Stimulated activated CD4-positive, alpha-beta T cell treated with anti-CD3 and anti-CD28 coated beads, TNF-alpha, amount 100 ng/mL, for 48 hours (primary cell): ENCODE measurements around the gene TMEM132A.

ENCODE experiments used
- DNase-seq, 3 donors: peaks; one replicate each; pipeline ENCODE4 v3.0.0-alpha.2; 2020; ENCODE audit warnings: low read depth in 3 of 3

The TMEM132A gene, protein sequence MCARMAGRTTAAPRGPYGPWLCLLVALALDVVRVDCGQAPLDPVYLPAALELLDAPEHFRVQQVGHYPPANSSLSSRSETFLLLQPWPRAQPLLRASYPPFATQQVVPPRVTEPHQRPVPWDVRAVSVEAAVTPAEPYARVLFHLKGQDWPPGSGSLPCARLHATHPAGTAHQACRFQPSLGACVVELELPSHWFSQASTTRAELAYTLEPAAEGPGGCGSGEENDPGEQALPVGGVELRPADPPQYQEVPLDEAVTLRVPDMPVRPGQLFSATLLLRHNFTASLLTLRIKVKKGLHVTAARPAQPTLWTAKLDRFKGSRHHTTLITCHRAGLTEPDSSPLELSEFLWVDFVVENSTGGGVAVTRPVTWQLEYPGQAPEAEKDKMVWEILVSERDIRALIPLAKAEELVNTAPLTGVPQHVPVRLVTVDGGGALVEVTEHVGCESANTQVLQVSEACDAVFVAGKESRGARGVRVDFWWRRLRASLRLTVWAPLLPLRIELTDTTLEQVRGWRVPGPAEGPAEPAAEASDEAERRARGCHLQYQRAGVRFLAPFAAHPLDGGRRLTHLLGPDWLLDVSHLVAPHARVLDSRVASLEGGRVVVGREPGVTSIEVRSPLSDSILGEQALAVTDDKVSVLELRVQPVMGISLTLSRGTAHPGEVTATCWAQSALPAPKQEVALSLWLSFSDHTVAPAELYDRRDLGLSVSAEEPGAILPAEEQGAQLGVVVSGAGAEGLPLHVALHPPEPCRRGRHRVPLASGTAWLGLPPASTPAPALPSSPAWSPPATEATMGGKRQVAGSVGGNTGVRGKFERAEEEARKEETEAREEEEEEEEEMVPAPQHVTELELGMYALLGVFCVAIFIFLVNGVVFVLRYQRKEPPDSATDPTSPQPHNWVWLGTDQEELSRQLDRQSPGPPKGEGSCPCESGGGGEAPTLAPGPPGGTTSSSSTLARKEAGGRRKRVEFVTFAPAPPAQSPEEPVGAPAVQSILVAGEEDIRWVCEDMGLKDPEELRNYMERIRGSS

DNA sequence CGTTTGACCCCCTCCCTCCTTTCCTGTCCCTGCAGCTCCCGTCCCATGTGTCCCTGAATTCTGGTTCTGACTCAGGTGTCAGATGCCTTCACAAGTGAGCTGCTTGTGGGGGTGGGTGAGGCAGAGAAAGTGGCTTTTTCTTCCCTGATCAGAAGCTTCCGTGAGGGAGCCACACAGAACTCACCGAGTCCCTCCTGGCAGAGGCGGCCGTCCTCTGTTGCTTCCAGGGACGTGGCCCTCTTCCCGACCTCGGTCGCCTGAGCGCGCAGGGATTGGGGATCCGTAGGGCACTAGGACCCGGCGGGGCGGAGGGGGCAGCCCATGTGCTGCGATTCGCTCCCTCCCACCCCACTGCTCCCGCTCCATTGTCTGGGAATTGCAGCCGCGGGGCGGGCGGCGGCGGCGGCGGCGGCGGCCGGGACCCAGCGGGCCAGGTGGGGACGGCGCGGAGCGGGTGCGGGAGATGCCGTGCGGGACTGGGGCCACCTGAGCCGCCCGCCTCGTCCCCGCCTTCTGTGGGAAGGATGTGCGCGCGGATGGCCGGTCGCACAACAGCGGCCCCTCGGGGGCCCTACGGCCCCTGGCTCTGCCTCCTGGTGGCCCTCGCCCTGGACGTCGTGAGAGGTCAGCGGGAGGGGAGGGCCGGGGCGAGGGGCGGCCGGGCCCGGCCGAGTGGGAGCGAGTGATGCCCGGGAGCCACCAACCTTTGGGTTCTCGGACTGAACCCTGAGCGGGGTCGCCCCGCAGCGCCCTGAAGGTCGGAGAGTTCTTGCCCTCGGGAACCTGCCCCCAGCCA is at the start of gene TMEM132A:
TSS of gene TMEM132A (plus strand) at position 351 of the 796 bp plus-strand sequence. CDS start at position 525, 174 bp downstream.
- no peak for DNase-seq

DNA sequence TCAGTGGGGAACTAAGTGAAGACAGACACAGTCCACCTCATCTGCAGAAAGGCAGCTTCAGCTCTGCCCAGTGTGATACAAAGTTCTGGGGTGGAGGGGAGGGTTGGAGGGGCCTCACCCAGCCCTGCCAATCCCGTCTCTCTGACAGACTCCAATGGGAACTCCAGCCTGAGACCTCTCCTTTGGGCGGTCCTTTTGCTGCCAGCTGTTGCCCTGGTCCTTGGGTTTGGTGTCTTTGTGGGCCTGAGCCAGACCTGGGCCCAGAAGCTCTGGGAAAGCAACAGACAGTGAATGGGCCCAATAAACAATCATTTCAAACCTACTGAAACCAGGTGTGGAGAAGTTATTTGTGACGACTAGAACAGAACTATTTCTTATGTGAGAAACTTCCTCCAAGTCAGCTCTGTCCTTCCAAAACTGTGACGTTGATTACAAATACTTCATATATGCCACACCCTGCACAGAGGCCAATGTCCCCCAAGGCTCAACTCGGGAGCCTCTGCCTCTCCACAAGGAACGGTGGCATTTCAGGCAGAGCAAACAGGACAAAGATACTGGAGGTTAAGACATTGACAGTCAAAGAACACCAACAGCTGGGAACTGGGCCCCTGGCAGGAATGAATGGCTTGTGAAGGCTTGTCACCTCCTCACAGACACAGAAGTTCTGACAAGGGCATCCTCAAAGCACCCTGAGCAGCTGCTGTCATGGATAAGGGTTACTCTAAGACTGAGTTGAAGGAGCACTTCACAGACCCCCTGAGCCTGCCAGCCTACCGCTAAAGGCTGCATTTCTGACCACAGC is 48.7 kb upstream of the TMEM132A start:
- no peak for DNase-seq

DNA sequence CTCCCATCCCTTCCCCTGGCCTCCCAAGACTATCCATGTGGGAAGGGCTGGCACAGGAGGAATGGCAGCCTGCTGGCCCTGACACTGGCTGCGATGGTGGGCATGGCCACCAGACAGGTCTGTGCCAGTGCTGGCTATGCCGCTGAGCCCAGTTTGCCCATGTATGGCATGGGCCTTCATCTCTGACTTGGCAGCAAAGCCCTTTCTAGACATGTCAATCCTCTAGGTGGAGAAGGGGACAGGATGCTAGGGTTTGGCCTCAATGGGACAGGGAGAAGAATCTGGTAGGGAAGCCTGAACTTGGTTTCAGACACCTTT is 48.1 kb upstream of the TMEM132A start:
- no peak for DNase-seq

DNA sequence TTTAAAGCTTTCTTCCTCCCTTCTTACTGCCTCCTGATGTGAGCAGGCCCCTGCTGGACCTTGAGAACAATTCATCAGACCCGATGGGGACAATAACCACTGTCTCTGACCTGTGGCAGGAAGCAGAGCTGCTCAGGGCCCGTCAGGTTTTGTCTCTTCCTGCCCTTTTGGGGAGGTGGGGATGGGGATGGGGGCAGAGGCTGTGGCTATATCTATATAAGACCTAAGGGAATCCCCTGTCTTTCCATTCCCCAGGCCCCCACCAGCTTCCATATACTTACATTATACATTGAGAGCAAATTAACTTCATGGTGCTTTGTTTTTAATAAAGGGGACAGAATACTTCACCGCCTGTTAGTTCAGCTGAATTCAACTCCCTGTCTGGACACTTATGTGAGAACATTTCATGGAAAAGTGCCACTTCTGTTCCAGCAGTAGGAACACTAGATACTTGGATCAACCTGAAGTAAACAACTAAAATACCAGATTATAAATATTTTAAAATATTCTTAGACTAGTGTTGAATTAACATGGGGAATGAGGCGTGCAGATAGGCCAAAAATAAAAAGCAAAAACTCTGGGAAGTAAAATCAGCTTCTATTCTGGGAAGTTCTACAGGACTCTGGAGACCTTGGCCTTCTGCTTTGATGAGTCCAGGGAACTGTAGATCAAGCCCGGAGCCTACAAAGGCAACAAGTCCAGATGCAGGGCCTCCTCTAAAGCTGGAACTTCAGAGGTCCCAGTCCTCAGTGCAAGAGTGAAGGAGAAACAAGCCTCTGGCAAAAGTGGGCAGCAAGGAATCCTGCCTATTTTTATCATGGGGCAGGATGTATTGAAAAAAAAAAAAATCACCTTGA is 45.8 kb upstream of the TMEM132A start:
- no peak for DNase-seq

DNA sequence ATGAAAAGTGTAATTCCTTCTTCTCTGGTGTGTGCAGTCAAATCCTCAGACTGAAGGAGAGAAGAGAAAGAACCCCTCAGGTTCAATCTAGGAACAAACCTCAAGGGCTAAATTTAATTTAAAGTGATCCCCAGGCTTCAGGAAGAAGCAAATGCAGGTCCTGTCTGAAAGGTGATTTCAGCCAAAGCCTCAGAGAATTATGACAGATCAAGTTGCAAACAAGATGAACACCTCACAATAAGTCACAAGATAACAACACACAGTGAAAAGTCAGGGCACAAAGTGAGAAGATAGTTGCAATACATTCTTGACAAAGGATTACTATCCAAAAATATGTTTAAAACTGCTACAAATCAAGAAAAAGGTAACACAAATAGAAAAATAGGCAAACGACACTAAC is 45.2 kb upstream of the TMEM132A start:
- DNase-seq = no peak

DNA sequence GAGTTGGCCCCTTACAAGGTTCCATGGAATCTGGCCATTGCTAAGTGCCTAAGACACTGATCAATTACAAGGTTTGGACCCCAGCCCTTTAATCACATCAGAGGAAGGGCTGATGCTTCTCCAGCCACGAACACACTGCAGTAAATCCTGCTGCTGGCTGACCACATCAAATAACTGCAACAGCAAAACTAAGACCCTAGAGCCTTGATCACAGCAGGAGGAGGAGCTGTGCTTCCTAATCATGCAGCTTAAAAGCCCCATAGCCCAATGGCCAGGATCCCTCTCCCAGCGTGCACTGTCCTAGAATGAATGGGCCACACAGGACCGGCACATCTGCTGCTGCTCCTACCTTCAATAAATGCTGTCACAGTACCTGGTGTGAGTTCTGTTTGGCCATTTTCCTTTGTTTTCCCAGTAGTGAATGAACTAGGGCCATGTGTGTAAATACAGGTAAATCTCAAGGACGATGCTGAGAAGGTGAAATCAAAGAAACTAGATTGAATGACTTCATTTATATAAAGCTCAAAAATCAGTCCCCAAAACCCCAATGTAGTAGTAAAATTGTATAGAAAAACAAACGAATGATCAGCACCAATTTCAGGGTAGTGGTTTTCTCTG is 44.2 kb upstream of the TMEM132A start:
- no peak for DNase-seq

DNA sequence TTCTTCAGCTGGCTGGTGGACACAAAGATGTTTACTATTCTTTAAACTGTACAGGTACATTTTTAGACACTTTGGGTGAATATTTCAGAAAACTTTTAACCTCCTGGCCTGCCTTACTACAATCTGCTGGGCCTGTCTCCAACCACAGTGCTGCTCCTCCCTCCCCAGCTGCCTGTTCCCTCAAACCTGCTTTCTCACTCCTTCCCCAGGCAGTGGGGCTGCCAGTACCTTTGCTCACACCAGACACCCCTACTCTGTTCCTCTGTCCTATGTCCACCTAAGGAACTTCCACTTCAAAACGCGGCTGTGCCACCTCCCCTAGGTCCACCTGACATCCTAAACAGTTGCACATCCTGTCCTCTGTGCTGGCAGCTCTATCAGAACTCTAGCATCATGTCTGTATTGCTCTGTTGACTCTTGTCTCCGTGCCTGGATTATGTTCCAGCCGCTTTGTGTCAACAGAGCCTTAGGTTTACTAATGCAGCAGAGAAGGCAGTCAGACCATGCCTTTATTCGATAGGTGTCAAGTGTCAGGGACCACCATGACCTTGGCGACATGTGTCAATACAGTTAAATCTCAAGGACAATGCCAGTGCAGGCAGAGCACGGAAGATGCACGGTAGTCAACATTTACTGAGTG is 43.5 kb upstream of the TMEM132A start:
- DNase-seq = no peak

DNA sequence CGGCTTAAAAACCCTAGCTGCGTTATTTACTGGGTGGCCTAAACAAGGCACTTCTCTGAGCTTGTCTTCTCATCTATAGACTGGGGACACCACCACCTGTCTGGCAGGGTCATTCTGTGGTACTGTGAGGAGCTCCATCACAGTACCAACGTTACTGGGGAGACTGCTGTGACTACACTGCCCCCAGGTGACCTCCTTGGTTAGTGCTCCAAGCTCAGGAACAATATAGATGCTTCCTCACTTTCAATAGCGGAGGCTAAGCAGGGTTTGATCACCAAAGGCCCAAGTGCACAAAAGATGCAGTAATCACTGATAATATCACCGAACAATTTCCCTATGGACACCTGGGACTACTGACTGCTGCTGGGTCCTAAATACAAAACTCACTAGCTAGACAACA is 36.7 kb upstream of the TMEM132A start:
- no peak for DNase-seq

DNA sequence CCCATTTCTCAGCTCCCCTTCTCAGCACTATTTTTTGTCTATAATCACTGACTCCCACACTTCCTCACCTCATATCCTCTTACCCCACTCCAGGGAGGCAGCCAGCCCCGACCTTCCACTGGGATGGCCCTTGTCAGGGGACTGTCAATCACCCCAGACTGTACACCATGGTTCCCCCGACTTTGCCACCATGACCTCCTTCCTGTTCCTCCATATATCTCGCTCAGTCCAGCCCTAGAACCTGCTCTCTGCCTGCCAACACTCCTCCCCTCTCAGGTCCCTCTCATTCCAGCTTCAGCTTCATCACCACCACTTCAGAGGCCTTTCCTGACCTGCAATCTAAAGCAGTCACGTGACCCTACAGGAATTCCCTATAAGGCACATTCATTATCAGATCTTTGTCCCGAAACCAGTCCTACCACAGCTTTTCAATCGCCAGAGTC is 34.4 kb upstream of the TMEM132A start:
- no peak for DNase-seq

DNA sequence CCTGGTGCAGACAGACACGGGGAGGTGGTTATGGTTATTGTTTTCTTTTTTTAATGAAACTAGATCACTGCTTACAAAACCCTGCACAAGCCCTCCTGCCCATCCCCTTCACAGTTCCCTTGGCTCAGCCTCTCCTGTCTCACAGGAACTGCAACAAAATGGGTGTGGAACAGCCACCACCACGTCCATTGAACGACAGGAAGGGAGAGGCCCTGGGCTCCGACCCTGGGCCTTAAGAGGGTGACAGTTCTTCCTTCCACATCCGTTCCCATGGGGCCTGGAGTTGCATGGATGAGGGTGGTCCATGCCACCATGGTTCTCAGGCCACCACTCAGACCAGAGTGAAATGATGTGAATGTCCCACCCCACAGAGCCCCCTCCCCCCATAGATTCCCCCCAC is 33.6 kb upstream of the TMEM132A start:
- DNase-seq = no peak

DNA sequence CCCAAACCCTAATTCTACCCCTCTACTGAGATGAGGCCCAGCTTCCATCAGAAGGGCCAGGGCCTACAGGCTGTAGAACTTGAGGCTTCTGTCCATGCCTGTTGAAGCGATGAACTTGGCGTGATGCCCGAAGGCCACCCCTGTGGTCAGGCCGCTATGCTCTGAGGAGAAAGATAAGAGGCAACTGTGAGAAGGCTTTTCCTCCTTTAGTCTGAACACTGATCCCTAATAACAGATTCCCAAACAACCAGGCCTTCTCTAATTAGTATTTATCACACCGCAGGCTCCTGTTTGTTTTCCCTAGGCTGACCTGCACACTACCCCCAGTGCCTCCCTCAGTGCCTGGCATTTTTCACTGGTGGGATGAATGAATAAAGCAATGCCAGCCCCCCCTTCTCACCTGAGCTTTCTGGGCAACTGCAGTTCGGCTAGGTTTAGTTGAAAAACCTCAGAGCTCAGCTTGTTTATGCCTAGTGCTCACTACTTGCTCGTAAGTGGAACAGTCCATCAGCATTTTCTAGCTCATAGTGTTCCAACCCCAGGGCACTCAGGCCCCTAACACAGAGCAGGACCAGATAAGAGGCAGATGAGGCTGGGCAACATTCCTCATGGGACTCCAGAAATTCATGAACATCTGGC is 33.0 kb upstream of the TMEM132A start:
- no peak for DNase-seq

DNA sequence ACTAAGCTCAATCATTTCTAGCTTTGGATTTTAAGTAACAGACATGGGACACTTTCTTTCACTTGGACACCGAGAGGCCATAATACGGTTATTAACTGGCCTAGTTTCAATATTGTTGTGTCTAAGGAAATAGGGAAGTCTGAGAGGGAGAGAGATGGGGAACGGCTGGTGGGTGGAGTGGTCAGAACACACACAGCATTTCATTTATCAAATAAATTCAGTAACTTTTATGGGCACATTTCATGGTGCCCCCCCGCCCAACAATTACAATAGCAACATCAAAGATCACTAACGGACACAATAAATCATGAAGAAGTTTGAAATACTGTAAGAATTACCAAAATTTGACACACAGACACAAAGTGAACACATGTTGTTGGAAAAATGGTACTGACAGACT is 28.6 kb upstream of the TMEM132A start:
- DNase-seq = no peak

DNA sequence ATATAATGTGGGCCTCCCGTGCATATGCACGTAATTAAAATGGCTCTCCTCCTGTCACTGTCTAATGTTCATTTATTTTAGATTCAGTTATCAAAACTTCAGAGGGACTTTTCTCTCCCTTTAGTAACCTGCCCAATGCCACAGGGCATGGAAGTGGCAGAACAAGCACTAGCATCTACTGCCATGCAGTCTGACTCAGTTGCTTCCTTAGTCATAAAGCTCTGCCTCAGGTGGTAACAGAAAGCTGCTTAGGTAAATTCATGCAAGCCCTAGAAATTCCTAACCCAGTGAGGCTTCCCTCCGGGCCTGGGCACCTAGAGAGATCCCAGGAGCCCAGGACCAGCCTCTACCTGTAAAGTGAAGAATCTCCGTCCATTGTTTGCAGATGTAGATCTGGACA is 26.8 kb upstream of the TMEM132A start:
- no peak for DNase-seq

DNA sequence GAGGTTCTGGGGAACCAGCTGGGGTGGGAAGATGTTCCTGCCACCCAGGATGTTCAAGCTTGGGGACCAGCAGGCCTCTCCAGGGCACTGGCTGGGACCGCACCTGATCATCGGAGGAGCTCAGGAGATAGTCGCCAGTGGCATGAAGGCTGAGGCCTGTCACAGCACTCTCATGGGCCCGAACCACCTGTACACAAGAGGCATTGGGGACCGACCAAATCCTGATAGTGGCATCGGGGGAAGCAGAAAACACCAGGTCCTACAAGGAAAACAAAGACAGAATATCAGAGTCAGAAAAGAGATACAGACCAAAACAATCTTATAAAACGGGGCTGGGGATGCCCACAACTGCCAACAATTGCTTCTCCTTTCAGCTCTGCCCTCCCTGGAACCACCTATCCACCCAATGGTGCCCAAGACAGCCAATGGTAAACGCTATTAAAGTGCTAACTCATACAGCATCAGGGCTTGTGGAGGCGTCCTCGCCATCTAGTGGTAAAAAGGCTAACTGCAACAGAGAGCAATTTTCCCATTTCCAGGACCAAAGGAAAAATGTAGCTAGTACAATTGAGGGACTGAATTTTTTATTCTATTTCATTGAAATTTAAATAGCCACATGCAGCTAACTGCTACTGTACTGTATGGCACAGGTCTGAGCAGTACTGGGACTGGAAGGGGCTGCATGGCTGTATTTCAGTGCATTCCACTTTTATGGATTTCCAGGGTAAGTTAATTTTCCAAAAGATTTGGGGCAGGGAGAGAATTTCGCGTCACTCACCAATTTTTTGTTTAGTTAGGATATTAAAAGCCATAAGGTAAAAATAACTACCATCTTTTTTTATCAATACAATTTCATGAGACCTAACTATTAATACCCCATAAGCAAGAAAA is 25.0 kb upstream of the TMEM132A start:
- DNase-seq = no peak

DNA sequence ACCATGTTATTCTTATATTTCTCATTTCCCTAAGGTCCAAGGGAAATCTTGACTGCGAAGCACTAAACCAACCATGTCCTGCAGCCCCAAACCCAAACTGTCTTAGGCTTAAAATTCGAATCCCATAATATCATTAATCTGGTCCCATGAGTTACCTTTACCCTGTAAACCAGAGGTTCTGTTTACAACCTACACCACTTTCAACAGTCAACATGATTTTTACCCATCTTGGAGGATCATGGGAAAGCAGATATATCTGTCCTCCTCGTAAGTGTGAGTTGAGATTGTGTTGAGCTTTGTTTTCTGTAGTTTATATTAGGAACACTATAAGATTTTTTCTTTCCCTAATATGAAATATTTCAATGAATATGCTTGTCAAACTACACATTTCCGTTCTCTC is 24.3 kb upstream of the TMEM132A start:
- DNase-seq = no peak

DNA sequence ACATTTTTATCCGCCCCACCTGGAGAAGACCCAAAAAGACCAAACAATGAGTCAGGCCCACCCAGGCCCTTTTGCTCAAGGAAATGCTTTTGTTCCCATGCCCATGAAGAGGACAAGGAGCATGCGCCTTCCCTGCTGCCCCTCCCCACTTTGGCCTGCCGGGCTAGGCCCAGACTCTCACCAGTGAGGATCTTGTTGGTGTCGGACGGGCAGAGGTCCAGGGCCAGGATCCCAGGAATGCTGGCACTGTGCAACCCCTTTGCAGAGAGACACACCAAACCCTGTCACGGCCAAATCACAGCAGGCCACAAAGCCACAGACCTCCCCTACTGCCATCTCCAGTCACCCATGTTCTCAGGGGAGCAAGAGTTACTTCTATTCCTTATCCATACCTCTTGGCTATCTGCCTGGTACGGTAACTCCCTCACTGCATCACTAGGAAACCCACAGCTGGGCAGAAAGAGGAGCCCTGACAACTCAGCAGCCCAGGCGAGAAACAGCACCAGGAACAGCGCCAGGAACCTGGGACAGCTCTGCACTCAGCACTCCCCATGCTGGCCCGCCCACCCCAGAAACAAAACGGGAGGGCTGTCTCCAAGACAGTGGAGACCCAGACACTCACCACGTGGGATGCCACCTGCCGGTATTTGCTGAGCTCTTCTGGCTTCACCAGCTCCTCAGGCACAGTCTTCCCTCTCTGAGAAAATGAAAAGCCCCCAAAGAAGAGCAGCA is 23.4 kb upstream of the TMEM132A start:
- DNase-seq = no peak

DNA sequence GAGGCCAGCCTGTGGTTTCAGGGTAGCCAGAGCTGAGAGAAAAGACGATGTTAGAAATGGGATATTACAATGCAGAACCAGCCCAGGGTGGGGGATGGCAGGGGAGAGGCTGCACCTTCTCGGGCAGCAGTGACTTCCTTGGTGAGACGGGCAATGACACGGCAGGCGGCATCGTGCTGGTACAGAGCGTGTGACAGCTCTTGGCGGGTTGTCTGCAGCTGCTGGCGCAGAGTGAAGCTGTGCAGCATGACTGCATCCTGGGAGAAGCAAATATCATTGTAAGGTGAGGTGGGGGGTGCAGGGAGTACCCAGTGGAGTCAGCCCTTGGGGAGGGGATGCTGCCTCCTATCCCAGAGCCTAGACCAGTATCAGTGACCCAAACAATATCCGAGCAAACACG is 21.6 kb upstream of the TMEM132A start:
- no peak for DNase-seq
